K562 (cell line): ENCODE measurements around the gene ASF1B. TPM values are rescaled to one million over a fixed set of nuclear protein-coding genes. Genes with fewer than 3 reads are reported as not detected.

Experiments used
- ATAC-seq: fragments of 200-7000 bp; cut with Tn5 transposase; 3 replicates; pipeline ENCODE4 v1.9.1; 2020; ENCODE audit warnings: moderate library complexity
- BruUV-seq: library from RNA; stranded (reverse); fragments of 400-500 nt; replicated peaks from 2 replicates; lab custom pipeline; 2021; lab: Mats Ljungman, UMichigan
- CTCF ChIA-PET: fragments of 300-600 bp; formaldehyde crosslinking; extraction: SDS; loops from one replicate; lab custom pipeline; 2021; ENCODE audit warnings: low intra/inter-chr PET ratio; lab: Yijun Ruan, JAX
- POLR2A ChIA-PET: fragments of 300-600, 350-650 bp; sonication (Branson Sonifier 250); formaldehyde crosslinking; extraction: SDS; loops from one replicate; lab custom pipeline; 2021; ENCODE audit warnings: antibody characterized with exemption, inconsistent platforms; lab: Yijun Ruan, JAX
- DNase-seq, 4 experiments: peaks; one replicate each; pipeline versions ENCODE4 v3.0.0 to v3.0.0-alpha.2; 2011 to 2018; ENCODE audit warnings: low spot score in 3 of 4, mixed read lengths in 3 of 4; ENCODE audit errors: extremely low read depth in 1 of 4
- FAIRE-seq: peaks from 2 replicates; lab custom pipeline; 2011; peaks lifted over from hg19 to GRCh38; lab: Jason Lieb, UNC
- H2AFZ ChIP-seq: 2 replicates; pipeline ENCODE4 v1.6.0; 2011; ENCODE audit warnings: low read depth, low read length, control low read depth, inconsistent platforms
- H3K27ac ChIP-seq: fragments of 200-600 bp; 3 replicates; pipeline ENCODE4 v1.8.0; 2011; ENCODE audit warnings: low read depth, mild to moderate bottlenecking, control low read depth, inconsistent platforms, low read length, moderate library complexity, mixed read lengths; ENCODE audit errors: extremely low read depth
- H3K27me3 ChIP-seq, 2 experiments: fragments of 300-600 bp in 1 of 2; 2 replicates in 1 of 2; 3 replicates in 1 of 2; pipeline versions ENCODE4 v1.6.0 to v1.8.0; 2011; ENCODE audit warnings: inconsistent platforms in 2 of 2, low read length in 2 of 2, mild to moderate bottlenecking in 1 of 2, mixed read lengths in 1 of 2, moderate library complexity in 1 of 2; ENCODE audit not compliant: control insufficient read depth in 2 of 2, insufficient read depth in 2 of 2
- H3K36me3 ChIP-seq: fragments of 300-600 bp; 3 replicates; pipeline ENCODE4 v1.8.0; 2011; ENCODE audit warnings: mild to moderate bottlenecking, low read length, inconsistent platforms; ENCODE audit not compliant: control insufficient read depth, insufficient read depth
- H3K4me1 ChIP-seq, 2 experiments: fragments of 200-600 bp in 1 of 2; replicated peaks in 1 of 2; 2 replicates in 1 of 2; 3 replicates in 1 of 2; pipeline versions ENCODE4 v1.5.1 to v1.8.0; 2011; ENCODE audit warnings: inconsistent platforms in 2 of 2, low read length in 2 of 2, mild to moderate bottlenecking in 1 of 2, mixed read lengths in 1 of 2, moderate library complexity in 1 of 2; ENCODE audit not compliant: control insufficient read depth in 2 of 2, insufficient read depth in 2 of 2
- H3K4me2 ChIP-seq: 2 replicates; pipeline ENCODE4 v1.6.1; 2011; ENCODE audit warnings: low read length, control low read depth, inconsistent platforms, mixed read lengths; ENCODE audit not compliant: insufficient read depth
- H3K4me3 ChIP-seq: fragments of 200-600 bp; sonication (generic), shearing (Covaris generic); 2 replicates; pipeline ENCODE4 v1.5.1; 2016; ENCODE audit warnings: control low read depth, inconsistent platforms
- H3K79me2 ChIP-seq: fragments of 200-600 bp; 3 replicates; pipeline ENCODE4 v1.8.0; 2011; ENCODE audit warnings: low read length, inconsistent platforms; ENCODE audit not compliant: control insufficient read depth, insufficient read depth
- H3K9ac ChIP-seq, 2 experiments: 2 replicates each; pipeline versions ENCODE4 v1.6.0 to v1.6.1; 2011; ENCODE audit warnings: low read depth in 2 of 2, low read length in 2 of 2, control low read depth in 1 of 2, inconsistent platforms in 1 of 2, mild to moderate bottlenecking in 1 of 2, mixed read lengths in 1 of 2; ENCODE audit not compliant: insufficient read depth in 1 of 2
- H3K9me1 ChIP-seq: one replicate; pipeline ENCODE4 v1.6.0; 2011; ENCODE audit warnings: inconsistent platforms, mild to moderate bottlenecking, low read length, moderate library complexity; ENCODE audit not compliant: control insufficient read depth, insufficient read depth
- H3K9me3 ChIP-seq: replicated peaks from 2 replicates; pipeline ENCODE4 v1.5.1; 2011; ENCODE audit warnings: low read depth, low read length, inconsistent platforms; ENCODE audit not compliant: control insufficient read depth, insufficient read depth
- H4K20me1 ChIP-seq: replicated peaks from 2 replicates; pipeline ENCODE4 v1.6.1; 2011; ENCODE audit warnings: low read length, inconsistent platforms, mixed read lengths; ENCODE audit not compliant: control insufficient read depth, insufficient read depth
- MCM2 ChIP-seq: fragments of 450-650 bp; IDR thresholded peaks from 2 replicates; pipeline ENCODE4 v1.6.1; 2017; ENCODE audit warnings: low read depth, mild to moderate bottlenecking
- RBM25 ChIP-seq: fragments of 200-400 bp; formaldehyde crosslinking; IDR thresholded peaks from 2 replicates; pipeline ENCODE4 v1.6.1; 2018; ENCODE audit warnings: low read length, low read depth, moderate library complexity; ENCODE audit not compliant: severe bottlenecking
- ZBTB7A ChIP-seq: IDR thresholded peaks from 2 replicates; pipeline ENCODE4 v1.6.1; 2011; ENCODE audit warnings: low read depth, mild to moderate bottlenecking, low read length, moderate library complexity, borderline replicate concordance; ENCODE audit not compliant: control insufficient read depth
- ZNF121 ChIP-seq: sonication (generic); formaldehyde crosslinking; conservative IDR thresholded peaks from 2 replicates; pipeline ENCODE4 v1.8.0; 2022; ENCODE audit warnings: missing genetic modification reagents
- ZNF408 ChIP-seq: fragments of 250-450 bp; sonication (Bioruptor Pico); IDR thresholded peaks from 2 replicates; pipeline ENCODE4 v1.4.0; 2020; ENCODE audit warnings: low read depth, mild to moderate bottlenecking, moderate library complexity
- WGBS: fragments of 100-300 bp; shearing (Covaris generic); methylation state at CpG from one replicate; pipeline ENCODE4 v1.1.6; 2016; ENCODE audit warnings: low coverage, mixed read lengths; ENCODE audit not compliant: insufficient coverage; ENCODE audit errors: missing lambda C conversion rate; 5-methylcytosine and 5-hydroxymethylcytosine counted together
- in situ Hi-C: fragments of 300-500 bp; cut with MboI; formaldehyde crosslinking; loops from 4 replicates; pipeline ENCODE4 v1.15.0; 2018; ENCODE audit warnings: inconsistent platforms, mixed read lengths
- intact Hi-C: fragments of 100-400 bp; cut with micrococcal nuclease; formaldehyde crosslinking; loops from 2 replicates; pipeline ENCODE4 v1.14.2; 2022
- polyA plus RNA-seq, 8 experiments: library from polyadenylated mRNA; depleted of rRNA in 4 of 8; stranded (reverse) in 5 of 8; unstranded in 3 of 8; fragments of >200 nt; fragmentation: Nextera tagmentation in 2 of 8; fragmentation: Illumina TruSeq in 1 of 8; extraction: Ambion mirVana in 2 of 8; extraction: Trizol in 1 of 8; gene quantifications; 2 replicates each; pipeline versions ENCODE4 v1.2.1 to v1.2.3, GENCODE V29; 2011 to 2014; ENCODE audit warnings: inconsistent platforms in 1 of 8, missing spikeins in 1 of 8
- total RNA-seq, 7 experiments: library from RNA; depleted of rRNA in 6 of 7; stranded (reverse); fragments of >200 nt in 6 of 7; fragmentation: Illumina TruSeq in 2 of 7; extraction: Trizol in 2 of 7; gene quantifications; 2 replicates each; pipeline versions ENCODE4 v1.2.1 to v1.2.3, GENCODE V29; 2011 to 2021; ENCODE audit warnings: low replicate concordance in 1 of 7
- TF ChIP-seq, protein P1 (sequence below): fragments of 450-650 bp; IDR thresholded peaks from 2 replicates; pipeline ENCODE4 v1.6.1; 2016; ENCODE audit warnings: mild to moderate bottlenecking, moderate library complexity

Gene ASF1B
- total and polyA plus RNA-seq, 9 of the 15 experiments (the other 6 are each of a cell fraction or from before 2014, with no cell fraction given): 6.0 to 69.4 (median 53.3) TPM

DNA sequence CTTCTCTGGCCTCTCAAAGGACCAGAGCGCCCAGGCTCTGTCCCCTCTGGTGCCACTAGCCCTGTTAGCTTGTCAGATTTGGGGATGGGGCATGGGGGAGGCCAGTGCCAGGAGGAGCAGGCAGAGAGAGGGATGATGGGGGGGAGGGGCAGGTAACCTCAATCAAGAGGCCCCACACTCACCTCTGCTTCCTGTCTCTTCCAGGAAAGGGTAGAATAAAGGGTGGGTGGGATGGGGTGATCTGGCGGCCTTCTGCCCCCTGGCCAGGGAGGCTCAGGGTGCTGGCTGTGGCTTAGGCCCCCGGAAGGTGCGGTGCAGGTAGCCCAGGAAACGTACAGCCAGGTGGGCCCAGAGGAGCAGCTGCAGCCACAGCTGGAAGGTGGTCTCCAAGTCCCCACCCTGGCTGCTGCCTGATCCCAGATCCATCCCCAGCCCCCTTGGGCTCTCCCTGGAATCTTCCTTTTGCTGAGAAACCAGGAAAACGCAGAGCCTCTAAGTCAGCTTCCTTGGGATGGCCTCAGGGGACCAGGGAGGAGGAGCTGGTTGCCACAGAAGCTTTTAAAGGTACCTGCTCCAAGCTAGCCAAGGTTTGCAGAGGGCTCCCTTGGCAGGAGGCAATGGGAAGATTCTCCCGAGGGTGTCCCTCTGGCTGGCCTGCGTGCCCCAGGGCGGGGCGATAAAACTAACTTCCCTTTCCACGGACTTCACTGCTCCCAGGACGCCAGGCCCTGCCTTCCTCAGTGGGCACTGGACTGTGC is 24.2 kb downstream of the ASF1B start (continued):
- TF ChIP-seq ZBTB7A: no peak
- TF ChIP-seq MCM2: no peak
- TF ChIP-seq ZNF408 (CRISPR knock-in tag): no peak

DNA sequence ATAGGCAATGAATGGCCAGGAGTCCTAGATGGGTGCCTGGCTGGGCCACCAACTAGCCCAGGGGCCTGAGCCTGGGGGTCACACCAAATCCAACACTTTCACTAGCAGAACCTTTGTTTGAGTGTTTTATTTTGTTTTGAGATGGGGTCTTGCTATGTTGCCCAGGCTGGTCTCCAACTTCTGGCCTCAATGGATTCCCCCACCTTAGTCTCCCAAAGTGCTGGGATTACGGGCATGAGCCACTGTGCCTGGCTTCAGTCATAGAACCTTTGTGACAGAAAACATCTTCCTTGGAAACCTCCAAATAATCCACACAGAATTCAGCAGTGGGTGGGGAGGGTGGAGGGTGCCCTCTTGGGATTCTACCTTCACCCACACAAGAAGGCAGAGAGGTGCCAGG is 24.9 kb downstream of the ASF1B start:
- DNase-seq (no peak), ATAC-seq (no peak), FAIRE-seq (no peak)
- in situ Hi-C loops: no loop called here
- peaks cover 16% of the 10 kb centered on the region for H3K79me2 ChIP-seq
- no peak overlapping the region for H3K4me3 ChIP-seq
- TF ChIP-seq, protein P1, sequence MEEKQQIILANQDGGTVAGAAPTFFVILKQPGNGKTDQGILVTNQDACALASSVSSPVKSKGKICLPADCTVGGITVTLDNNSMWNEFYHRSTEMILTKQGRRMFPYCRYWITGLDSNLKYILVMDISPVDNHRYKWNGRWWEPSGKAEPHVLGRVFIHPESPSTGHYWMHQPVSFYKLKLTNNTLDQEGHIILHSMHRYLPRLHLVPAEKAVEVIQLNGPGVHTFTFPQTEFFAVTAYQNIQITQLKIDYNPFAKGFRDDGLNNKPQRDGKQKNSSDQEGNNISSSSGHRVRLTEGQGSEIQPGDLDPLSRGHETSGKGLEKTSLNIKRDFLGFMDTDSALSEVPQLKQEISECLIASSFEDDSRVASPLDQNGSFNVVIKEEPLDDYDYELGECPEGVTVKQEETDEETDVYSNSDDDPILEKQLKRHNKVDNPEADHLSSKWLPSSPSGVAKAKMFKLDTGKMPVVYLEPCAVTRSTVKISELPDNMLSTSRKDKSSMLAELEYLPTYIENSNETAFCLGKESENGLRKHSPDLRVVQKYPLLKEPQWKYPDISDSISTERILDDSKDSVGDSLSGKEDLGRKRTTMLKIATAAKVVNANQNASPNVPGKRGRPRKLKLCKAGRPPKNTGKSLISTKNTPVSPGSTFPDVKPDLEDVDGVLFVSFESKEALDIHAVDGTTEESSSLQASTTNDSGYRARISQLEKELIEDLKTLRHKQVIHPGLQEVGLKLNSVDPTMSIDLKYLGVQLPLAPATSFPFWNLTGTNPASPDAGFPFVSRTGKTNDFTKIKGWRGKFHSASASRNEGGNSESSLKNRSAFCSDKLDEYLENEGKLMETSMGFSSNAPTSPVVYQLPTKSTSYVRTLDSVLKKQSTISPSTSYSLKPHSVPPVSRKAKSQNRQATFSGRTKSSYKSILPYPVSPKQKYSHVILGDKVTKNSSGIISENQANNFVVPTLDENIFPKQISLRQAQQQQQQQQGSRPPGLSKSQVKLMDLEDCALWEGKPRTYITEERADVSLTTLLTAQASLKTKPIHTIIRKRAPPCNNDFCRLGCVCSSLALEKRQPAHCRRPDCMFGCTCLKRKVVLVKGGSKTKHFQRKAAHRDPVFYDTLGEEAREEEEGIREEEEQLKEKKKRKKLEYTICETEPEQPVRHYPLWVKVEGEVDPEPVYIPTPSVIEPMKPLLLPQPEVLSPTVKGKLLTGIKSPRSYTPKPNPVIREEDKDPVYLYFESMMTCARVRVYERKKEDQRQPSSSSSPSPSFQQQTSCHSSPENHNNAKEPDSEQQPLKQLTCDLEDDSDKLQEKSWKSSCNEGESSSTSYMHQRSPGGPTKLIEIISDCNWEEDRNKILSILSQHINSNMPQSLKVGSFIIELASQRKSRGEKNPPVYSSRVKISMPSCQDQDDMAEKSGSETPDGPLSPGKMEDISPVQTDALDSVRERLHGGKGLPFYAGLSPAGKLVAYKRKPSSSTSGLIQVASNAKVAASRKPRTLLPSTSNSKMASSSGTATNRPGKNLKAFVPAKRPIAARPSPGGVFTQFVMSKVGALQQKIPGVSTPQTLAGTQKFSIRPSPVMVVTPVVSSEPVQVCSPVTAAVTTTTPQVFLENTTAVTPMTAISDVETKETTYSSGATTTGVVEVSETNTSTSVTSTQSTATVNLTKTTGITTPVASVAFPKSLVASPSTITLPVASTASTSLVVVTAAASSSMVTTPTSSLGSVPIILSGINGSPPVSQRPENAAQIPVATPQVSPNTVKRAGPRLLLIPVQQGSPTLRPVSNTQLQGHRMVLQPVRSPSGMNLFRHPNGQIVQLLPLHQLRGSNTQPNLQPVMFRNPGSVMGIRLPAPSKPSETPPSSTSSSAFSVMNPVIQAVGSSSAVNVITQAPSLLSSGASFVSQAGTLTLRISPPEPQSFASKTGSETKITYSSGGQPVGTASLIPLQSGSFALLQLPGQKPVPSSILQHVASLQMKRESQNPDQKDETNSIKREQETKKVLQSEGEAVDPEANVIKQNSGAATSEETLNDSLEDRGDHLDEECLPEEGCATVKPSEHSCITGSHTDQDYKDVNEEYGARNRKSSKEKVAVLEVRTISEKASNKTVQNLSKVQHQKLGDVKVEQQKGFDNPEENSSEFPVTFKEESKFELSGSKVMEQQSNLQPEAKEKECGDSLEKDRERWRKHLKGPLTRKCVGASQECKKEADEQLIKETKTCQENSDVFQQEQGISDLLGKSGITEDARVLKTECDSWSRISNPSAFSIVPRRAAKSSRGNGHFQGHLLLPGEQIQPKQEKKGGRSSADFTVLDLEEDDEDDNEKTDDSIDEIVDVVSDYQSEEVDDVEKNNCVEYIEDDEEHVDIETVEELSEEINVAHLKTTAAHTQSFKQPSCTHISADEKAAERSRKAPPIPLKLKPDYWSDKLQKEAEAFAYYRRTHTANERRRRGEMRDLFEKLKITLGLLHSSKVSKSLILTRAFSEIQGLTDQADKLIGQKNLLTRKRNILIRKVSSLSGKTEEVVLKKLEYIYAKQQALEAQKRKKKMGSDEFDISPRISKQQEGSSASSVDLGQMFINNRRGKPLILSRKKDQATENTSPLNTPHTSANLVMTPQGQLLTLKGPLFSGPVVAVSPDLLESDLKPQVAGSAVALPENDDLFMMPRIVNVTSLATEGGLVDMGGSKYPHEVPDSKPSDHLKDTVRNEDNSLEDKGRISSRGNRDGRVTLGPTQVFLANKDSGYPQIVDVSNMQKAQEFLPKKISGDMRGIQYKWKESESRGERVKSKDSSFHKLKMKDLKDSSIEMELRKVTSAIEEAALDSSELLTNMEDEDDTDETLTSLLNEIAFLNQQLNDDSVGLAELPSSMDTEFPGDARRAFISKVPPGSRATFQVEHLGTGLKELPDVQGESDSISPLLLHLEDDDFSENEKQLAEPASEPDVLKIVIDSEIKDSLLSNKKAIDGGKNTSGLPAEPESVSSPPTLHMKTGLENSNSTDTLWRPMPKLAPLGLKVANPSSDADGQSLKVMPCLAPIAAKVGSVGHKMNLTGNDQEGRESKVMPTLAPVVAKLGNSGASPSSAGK: no peak
- TF ChIP-seq ZNF121: peak; percentile 38
- TF ChIP-seq RBM25: peak; percentile 27
- H4K20me1 ChIP-seq: no peaks in the 10 kb centered on the region
- H3K27ac ChIP-seq: no peak overlapping the region
- no peak overlapping the region for H2AFZ ChIP-seq
- BruUV-seq: no TSS peak
- CTCF ChIA-PET: no interaction called here
- peaks cover 30 to 42% of the 10 kb centered on the region in 2 experiments; a peak in 4 of 5 replicates for H3K4me1 ChIP-seq
- H3K9me3 ChIP-seq: no peaks in the 10 kb centered on the region
- intact Hi-C loops: no loop called here
- WGBS: 88% methylated on average over 1 of the region's 1 CpG
- 0 out of 4 replicates have a peak overlapping the region, but pooled peaks of 1 of the 2 experiments have one; percentile 56 for H3K9ac ChIP-seq
- H3K9me1 ChIP-seq: peaks cover 4% of the 10 kb centered on the region
- H3K4me2 ChIP-seq: no peak overlapping the region
- H3K36me3 ChIP-seq: no peaks in the 10 kb centered on the region; the same call in 2 of the 3 replicates
- H3K27me3 ChIP-seq: no peaks in the 10 kb centered on the region
- POLR2A ChIA-PET: no interaction called here
